Activated CD4-positive, CD25-positive, alpha-beta regulatory T cell (primary cell): ENCODE results near the gene CCDC27.

Experiments
- DNase-seq, 4 experiments: peaks; one replicate each; lab custom pipeline; 2025; lab: John Stamatoyannopoulos, UW

CCDC27 gene

GRCh38 chr1:3718764-3719163 is 33.5 kb upstream of the CCDC27 start:
- no peak for DNase-seq

GRCh38 chr1:3721955-3722465 is 30.2 kb upstream of the CCDC27 start:
- no peak for DNase-seq

GRCh38 chr1:3722846-3723245 is 29.4 kb upstream of the CCDC27 start:
- DNase-seq = no peak

- peak; percentile 56 to 74 (median 67) for DNase-seq
Observed at GRCh38 chr1:3724416-3725030, 27.7 kb upstream of the CCDC27 start.

GRCh38 chr1:3725366-3725765 is 26.9 kb upstream of the CCDC27 start:
- no peak for DNase-seq

- DNase-seq = no peak
Observed at GRCh38 chr1:3727042-3727824, 25.0 kb upstream of the CCDC27 start.

GRCh38 chr1:3727825-3728776 is 24.1 kb upstream of the CCDC27 start:
- DNase-seq = no peak

DNA sequence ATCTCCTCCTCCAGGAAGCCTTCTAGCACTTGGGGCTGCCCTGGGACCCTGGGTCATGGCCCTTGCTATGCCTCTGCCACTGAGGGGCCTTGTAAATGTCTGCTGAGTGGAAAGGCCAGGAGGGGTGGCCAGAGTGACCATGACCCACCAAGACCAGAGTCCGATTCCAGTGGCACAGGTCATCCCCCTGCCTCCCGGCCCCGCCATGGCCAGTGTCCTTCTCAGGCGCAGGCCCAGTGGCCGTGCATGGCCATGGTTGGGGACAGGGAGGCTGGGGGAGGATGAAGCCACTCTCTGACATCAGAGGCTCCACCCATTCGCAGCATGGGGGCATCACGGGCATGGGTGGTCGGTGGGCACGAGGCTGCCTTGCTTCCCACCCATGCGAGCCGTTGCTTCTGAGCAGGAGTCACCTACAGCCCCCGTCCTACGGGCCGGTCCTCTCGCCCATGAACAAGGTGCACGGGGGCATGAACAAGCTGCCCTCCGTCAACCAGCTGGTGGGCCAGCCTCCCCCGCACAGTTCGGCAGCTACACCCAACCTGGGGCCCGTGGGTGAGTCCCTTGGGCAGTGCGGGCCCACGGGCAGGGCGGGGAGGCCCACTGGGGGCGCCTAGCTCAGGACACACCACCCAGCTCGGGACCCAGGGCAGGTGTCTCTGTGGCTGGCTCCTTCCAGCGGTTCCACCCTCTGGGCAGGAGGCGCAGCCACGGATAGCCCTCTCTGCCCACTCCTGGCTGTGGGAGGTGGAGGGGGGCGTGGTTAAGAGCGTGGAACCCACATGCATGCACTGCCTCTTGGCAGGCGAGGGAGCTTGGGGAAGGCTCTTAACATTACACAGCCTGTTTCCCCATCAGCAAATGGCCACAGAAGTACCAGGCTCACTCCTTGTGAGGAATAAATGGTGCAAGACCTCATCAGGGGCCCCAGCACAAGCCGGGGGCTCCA is 22.4 kb upstream of the CCDC27 start:
- no peak for DNase-seq

DNA sequence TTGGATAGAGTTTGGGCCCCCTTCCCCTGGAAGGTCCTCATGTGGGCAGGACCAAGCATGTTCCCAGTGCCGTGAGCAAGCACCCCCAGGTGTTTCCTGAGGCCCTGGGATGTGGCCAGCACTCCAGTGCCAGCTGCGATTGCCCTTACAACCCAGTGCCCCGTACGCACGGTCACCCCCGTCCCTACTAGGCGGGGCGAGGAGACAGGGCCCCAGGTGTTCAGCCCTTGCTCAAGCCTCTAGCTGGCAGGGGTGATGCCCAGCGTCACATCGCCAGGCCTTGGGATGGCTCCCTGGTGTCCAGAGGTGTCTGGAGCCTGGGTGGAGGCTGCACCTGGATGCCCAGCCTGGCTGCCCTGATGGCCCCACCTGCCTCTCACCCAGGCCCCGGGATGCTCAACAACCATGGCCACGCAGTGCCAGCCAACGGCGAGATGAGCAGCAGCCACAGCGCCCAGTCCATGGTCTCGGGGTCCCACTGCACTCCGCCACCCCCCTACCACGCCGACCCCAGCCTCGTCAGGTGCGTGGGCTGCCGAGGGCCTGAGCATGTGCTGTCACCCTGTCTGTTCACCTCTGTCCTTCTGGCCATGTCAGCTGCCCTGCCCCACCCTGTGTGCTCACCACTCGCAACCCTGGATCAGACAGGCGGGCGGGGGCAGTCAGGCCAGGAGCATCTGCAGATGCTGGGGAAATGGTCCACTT is 21.6 kb upstream of the CCDC27 start:
- no peak for DNase-seq

GRCh38 chr1:3731583-3732433 is 20.4 kb upstream of the CCDC27 start:
- DNase-seq = no peak

DNA sequence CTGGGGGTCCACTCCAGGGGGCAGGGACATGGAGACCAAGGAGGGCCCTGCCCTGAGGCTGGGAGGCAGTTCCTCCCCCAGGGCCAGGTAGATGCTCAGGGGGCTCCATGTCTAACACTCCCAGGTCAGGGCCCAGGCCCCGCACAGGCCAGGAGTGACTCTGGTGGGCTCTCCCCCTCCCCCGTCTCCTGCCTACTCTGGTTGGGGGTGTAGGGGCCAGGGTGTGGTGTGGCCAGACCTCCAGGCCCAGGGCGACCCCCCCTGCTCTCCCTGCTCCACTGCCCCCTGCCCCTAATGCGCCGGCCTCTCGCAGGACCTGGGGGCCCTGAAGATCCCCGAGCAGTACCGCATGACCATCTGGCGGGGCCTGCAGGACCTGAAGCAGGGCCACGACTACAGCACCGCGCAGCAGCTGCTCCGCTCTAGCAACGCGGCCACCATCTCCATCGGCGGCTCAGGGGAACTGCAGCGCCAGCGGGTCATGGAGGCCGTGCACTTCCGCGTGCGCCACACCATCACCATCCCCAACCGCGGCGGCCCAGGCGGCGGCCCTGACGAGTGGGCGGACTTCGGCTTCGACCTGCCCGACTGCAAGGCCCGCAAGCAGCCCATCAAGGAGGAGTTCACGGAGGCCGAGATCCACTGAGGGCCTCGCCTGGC is 19.7 kb upstream of the CCDC27 start:
- DNase-seq = no peak

- no peak for DNase-seq
Observed at GRCh38 chr1:3733094-3733882, 19.0 kb upstream of the CCDC27 start.

GRCh38 chr1:3733883-3734589 is 18.2 kb upstream of the CCDC27 start:
- no peak for DNase-seq

- DNase-seq = no peak
Observed at GRCh38 chr1:3734602-3735001, 17.6 kb upstream of the CCDC27 start.

DNA sequence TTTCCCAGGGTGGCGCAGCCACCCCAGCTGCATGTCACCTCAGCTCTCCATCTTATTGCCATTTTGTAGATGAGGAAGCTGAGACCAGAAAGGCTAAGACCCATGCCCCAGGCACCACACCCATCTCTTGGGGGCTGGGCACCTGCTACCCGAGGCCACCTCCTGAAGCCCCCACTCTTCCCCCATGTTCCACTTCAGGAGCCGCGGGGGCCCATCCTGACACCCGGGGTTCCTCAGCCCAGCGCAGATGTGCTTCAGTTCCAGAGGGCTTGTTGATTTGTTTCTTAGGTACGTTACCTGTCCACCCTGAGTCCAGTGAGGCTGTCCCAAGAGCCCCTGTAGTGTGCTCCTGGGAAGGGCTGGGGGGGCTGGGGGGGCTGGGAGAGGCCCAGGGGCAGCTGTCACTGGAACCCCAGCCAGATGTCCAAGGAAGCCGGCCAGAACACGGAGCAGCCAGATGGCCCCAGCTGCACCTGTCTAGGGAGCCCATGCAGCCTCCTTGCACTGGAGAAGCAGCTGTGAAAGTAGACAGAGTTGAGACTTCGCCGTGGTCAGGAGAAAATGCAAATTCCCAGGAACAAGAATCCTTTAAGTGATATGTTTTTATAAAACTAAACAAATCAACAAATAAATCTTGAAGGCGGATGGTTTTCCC is 17.1 kb upstream of the CCDC27 start:
- no peak for DNase-seq

DNA sequence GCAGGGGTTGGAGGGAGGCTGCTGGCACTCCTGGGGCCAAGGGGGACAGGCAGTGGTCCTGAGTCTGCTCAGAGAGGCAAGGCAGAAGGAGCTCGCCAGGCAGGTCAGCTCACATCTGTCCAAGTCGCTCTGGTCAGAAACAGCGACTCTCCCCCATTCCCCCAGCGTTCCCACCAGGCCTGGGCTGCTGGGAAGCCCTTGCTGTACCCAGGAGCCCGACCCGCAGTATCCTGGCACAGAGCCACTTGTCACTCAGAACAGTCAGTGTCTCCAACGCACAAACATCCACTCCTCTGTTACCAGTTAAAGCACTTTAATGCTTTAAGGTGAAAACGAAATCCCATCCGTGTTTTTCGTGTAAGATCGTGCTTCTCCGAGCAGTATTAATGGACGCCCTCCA is 16.6 kb upstream of the CCDC27 start:
- DNase-seq = no peak

DNA sequence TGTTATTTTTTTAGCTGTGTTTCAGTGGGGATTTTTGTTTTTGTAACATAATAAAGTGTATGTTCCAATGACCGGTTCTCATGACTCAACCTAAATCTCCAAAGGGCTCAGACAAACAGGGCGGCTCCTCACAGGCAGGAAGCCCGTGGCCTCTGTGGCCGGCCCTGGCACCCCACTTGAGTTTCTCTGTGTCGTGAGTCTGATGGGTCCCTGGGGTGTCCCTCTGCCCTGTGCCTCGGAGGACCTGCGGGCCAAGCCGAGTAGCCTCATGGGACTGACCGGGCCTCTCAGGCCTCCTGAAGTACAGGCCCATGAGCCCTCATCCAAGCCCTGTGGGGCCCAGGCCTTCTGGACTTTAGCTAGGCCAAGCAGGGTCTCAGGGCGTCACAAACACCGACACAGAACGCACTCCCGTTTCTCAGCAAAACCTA is 16.1 kb upstream of the CCDC27 start:
- no peak for DNase-seq
